ENCODE data around the gene CIB2.

The CIB2 gene

GRCh38 chr15:78083687-78084448, 47.4 kb downstream of the CIB2 start:
- DNase-seq (ENCODE audit: low read depth in 2 of 2): no peak

GRCh38 chr15:78083186-78083585, 48.1 kb downstream of the CIB2 start:
- DNase-seq (ENCODE audit: low read depth in 2 of 2): no peak

GRCh38 chr15:78082743-78083110, 48.5 kb downstream of the CIB2 start:
- no peak for DNase-seq (ENCODE audit: low read depth in 2 of 2)

- no peak for DNase-seq (ENCODE audit: low read depth in 2 of 2)
These were observed 49.0 kb downstream of the CIB2 start for GRCh38 chr15:78082106-78082742.

GRCh38 chr15:78080088-78080460, 51.2 kb downstream of the CIB2 start:
- no peak for DNase-seq (ENCODE audit: low read depth in 2 of 2)

GRCh38 chr15:78079298-78080087, 51.8 kb downstream of the CIB2 start:
- no peak for DNase-seq (ENCODE audit: low read depth in 2 of 2)

GRCh38 chr15:78077871-78078210, 53.4 kb downstream of the CIB2 start:
- DNase-seq (ENCODE audit: low read depth in 2 of 2): no peak

- DNase-seq (ENCODE audit: low read depth in 2 of 2): no peak
These were observed 54.0 kb downstream of the CIB2 start, which contains the start of gene TBC1D2B for GRCh38 chr15:78077053-78077870. Gene TBC1D2B (minus strand): TSS chr15:78077711. CDS start chr15:78077652, 59 bp downstream.

GRCh38 chr15:78076231-78077052, 54.8 kb downstream of the CIB2 start:
- no peak for DNase-seq (ENCODE audit: low read depth in 2 of 2)

GRCh38 chr15:78075490-78076230, 55.6 kb downstream of the CIB2 start:
- DNase-seq (ENCODE audit: low read depth in 2 of 2): peak; percentile 67 to 72

GRCh38 chr15:78073046-78073787, 58.0 kb downstream of the CIB2 start:
- no peak for DNase-seq (ENCODE audit: low read depth in 2 of 2)

GRCh38 chr15:78072080-78072892, 59.0 kb downstream of the CIB2 start:
- no peak for DNase-seq (ENCODE audit: low read depth in 2 of 2)

- no peak for DNase-seq (ENCODE audit: low read depth in 2 of 2)
These were observed 59.9 kb downstream of the CIB2 start for GRCh38 chr15:78071383-78071782.

- DNase-seq (ENCODE audit: low read depth in 2 of 2): no peak
These were observed 61.1 kb downstream of the CIB2 start for GRCh38 chr15:78070049-78070700.

GRCh38 chr15:78069462-78070029, 61.7 kb downstream of the CIB2 start:
- no peak for DNase-seq (ENCODE audit: low read depth in 2 of 2)

GRCh38 chr15:78069052-78069414, 62.2 kb downstream of the CIB2 start:
- DNase-seq (ENCODE audit: low read depth in 2 of 2): no peak

GRCh38 chr15:78067328-78068228, 63.7 kb downstream of the CIB2 start:
- no peak for DNase-seq (ENCODE audit: low read depth in 2 of 2)
